Measurements from ENCODE around the gene ALCAM.

ALCAM gene

DNA sequence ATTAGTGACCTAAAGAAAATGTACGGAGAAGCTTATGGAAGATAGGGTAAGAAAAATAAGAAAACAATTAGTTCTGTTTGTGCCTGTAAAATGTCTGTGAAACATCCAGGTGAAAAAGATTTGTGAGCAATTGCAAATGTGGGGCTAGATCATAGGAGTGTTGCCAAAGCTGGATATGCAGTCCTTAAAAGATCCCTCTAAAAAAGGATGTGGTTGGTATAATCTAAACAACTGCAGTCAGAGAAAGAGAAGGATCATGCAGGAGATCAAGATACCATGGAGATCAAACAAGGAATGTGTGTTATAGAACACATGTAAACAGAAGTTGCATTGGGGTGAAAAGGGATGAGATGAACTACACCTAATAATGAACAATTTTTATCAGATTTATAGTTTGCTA is 116.8 kb downstream of the ALCAM start:
- TF ChIP-seq, protein P1, sequence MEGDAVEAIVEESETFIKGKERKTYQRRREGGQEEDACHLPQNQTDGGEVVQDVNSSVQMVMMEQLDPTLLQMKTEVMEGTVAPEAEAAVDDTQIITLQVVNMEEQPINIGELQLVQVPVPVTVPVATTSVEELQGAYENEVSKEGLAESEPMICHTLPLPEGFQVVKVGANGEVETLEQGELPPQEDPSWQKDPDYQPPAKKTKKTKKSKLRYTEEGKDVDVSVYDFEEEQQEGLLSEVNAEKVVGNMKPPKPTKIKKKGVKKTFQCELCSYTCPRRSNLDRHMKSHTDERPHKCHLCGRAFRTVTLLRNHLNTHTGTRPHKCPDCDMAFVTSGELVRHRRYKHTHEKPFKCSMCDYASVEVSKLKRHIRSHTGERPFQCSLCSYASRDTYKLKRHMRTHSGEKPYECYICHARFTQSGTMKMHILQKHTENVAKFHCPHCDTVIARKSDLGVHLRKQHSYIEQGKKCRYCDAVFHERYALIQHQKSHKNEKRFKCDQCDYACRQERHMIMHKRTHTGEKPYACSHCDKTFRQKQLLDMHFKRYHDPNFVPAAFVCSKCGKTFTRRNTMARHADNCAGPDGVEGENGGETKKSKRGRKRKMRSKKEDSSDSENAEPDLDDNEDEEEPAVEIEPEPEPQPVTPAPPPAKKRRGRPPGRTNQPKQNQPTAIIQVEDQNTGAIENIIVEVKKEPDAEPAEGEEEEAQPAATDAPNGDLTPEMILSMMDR (IDR thresholded peaks at IDR 0.05; ENCODE audit: low read depth, low read length), result no peak
- in situ Hi-C loops (cut with HindIII; ENCODE audit: low sequenced_read_pairs), result no loop called here
- DNase-seq (ENCODE audit: low read depth, low spot score), result no peak
- H3K4me3 ChIP-seq (ENCODE audit: low read depth, low read length), result no peak overlapping the region

DNA sequence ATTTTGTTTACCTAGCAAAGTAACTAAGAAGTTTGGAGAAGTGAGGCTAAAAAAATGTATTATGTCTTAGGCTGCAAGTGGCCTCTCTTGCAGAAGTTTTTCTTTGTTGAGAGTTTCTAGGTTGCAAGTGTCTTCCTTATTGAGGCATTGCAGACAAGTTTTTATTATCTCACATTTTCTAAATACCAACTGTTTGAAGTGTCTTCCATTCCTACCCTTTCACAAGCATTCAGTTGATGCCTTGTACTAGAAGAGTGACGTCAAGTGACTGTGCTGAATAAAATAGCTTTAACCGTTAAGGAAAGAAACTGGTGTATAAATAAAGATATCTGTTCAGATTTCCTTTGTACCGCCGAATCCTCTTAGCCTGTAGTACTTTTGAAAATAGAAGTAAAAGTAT is 123.3 kb downstream of the ALCAM start:
- H3K4me3 ChIP-seq (ENCODE audit: low read depth, low read length), result no peak overlapping the region
- TF ChIP-seq, protein P1 (IDR thresholded peaks at IDR 0.05; ENCODE audit: low read depth, low read length), result no peak
- no peak for DNase-seq (ENCODE audit: low read depth, low spot score)
- in situ Hi-C loops (cut with HindIII; ENCODE audit: low sequenced_read_pairs), result no loop called here

DNA sequence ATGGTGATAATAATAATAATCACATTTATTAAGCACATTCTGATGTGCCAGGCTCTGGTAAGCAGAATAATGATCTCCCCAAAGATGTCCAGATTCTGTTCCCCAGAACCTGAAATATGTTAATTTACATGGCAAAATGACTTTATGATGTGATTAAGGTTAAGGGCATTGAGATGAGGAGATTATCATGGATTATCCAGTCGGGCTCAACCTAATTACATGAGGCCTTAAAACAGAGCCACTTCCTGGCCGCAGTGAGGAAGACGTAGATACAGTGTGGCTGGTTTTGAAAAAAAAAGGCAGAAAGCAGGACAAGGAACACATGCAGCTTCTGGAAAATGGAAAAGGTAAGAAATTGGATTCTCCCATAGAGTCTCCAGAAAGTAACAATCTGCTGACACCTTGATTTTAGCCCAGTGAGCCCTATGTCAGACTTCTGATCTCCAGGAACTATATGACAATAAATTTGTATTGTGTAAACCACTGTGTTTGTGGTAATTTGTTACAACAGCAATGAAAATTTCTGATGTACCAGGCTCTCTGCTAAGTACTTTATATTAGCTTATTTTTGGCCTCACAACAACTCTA is 126.7 kb downstream of the ALCAM start:
- in situ Hi-C loops (cut with HindIII; ENCODE audit: low sequenced_read_pairs), result no loop called here
- no peak for DNase-seq (ENCODE audit: low read depth, low spot score)
- TF ChIP-seq, protein P1 (IDR thresholded peaks at IDR 0.05; ENCODE audit: low read depth, low read length), result no peak
- H3K4me3 ChIP-seq (ENCODE audit: low read depth, low read length), result no peak overlapping the region

DNA sequence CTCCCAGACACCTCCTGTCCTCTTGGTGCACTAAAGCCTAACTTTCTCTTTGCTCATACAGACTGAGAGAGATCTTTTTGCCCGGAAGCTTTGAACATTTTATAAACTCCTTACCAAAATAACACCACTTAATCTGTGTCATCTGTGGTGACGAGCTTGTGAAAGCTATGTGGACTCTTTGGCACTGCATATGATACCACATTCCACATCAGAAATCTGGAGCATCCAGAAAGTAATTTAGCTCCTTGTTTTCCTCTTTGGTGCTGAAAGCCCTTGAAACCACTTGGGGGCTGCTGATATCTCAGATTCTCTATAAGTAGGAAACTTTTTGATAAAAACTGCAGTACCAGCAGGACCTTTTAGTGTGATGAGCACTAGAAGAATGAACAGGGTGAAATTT is 128.3 kb downstream of the ALCAM start:
- TF ChIP-seq, protein P1 (IDR thresholded peaks at IDR 0.05; ENCODE audit: low read depth, low read length), result no peak
- no peak for DNase-seq (ENCODE audit: low read depth, low spot score)
- H3K4me3 ChIP-seq (ENCODE audit: low read depth, low read length), result no peak overlapping the region
- in situ Hi-C loops (cut with HindIII; ENCODE audit: low sequenced_read_pairs), result no loop called here

DNA sequence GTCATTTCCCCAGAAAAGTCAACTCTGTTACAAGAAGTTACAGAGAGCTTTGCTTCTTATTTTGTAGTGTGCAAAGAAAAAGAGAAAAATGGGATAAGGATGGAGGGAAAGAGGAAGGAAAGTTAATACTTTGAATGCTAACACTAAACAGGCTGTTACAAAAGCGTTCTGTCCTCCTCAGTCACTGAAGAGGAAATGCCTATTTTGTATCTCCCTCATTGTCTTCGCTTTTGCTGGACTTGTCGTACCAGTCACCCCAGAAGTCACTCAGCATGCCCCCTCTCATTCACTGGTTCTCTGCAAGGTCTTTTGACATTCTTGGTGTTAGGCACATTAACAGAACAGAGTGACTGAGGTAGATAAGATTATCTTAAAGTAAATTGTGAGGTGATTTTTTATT is 129.6 kb downstream of the ALCAM start:
- TF ChIP-seq, protein P1 (IDR thresholded peaks at IDR 0.05; ENCODE audit: low read depth, low read length), result no peak
- no peak for DNase-seq (ENCODE audit: low read depth, low spot score)
- no peak overlapping the region for H3K4me3 ChIP-seq (ENCODE audit: low read depth, low read length)
- in situ Hi-C loops (cut with HindIII; ENCODE audit: low sequenced_read_pairs), result no loop called here

DNA sequence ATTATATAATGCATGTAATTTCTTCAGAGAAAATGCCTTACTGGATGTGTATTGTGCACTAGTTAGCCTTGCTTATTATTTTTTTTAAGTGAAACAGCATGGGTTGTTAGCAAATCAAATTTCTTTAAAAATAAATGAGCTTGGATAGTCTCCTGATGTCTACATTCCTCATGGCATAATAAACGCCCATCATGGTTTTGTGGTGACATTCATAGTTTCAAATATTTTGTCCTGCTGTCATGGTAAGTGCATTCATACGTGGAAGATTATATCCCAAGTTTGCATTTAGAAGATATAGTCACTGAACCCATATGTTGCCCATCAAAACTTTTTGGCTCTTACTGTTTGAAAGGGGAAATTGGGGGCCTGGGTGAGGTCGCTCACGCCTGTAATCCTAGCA is 130.7 kb downstream of the ALCAM start:
- TF ChIP-seq, protein P1 (IDR thresholded peaks at IDR 0.05; ENCODE audit: low read depth, low read length), result no peak
- no peak overlapping the region for H3K4me3 ChIP-seq (ENCODE audit: low read depth, low read length)
- in situ Hi-C loops (cut with HindIII; ENCODE audit: low sequenced_read_pairs), result no loop called here
- no peak for DNase-seq (ENCODE audit: low read depth, low spot score)

DNA sequence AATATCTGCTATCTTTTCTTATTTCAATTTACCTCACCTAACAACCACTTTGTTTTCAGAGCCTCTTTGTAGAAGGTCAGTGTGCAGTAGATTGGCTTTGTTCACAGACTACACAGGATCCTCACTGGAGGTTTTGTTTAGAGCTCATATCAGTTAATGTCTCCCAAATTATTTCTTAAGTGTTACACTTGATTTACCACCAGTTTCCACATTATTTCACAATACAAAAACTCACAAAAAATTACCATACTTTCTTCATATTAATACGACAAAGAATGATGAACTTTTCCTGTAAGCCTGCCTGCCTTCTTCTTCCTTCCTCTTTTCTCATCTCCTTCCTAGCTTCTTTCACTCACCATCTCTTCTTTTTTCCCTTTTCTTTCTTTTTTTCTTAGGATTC is 133.3 kb downstream of the ALCAM start:
- no peak overlapping the region for H3K4me3 ChIP-seq (ENCODE audit: low read depth, low read length)
- in situ Hi-C loops (cut with HindIII; ENCODE audit: low sequenced_read_pairs), result no loop called here
- TF ChIP-seq, protein P1 (IDR thresholded peaks at IDR 0.05; ENCODE audit: low read depth, low read length), result no peak
- no peak for DNase-seq (ENCODE audit: low read depth, low spot score)

All from astrocyte of the spinal cord (primary cell).